ENCODE results near the gene PRKN. TPM values are rescaled to one million over a fixed set of nuclear protein-coding genes. Genes with fewer than 3 reads are reported as not detected.

PRKN gene
- total RNA-seq, 1 experiment from 2014 or later: 2.0 TPM

DNA sequence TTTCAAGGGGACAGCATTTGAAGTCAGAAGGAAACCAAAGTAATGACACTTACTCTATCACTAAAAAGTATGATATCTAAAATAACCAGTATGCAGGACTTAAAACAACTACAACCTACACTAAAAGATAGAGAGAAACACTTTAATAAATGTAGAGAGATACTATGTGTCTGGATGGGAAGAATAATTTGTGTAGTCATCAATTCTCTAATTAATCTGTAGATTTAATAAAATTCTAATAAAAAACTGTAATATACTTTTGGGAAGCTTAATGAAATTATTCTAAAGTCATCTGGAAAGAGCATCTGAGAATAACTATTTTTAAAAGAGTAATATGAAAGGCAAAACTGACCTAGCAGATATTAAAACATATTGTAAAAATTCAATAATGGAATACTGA is 52.1 kb downstream of the PRKN start:
- Histone ChIP-seq H2BK20ac (ENCODE audit: low read depth, low read length, poor library complexity, severe bottlenecking) (no peak overlapping the region), H4K8ac (replicated peaks; ENCODE audit: insufficient read length, low read depth, low read length) (no peak overlapping the region), H4K20me1 (ENCODE audit: control insufficient read depth, insufficient read depth, insufficient read length) (no peaks in the 10 kb centered on the region), H3K27ac (ENCODE audit: insufficient read length, low read depth, low read length) (no peak overlapping the region), H3K56ac (ENCODE audit: insufficient read length, low read depth, low read length) (no peak overlapping the region), H3K9me3 (ENCODE audit: control insufficient read depth, low read depth, low read length) (no peaks in the 10 kb centered on the region), H2AFZ (ENCODE audit: low read length) (no peak overlapping the region), H2AK5ac (ENCODE audit: insufficient read length, low read length) (no peak overlapping the region), H2BK12ac (ENCODE audit: insufficient read length, low read depth, low read length) (no peak overlapping the region), H4K5ac (ENCODE audit: insufficient read length, low read depth, low read length) (no peak overlapping the region), H4K91ac (ENCODE audit: insufficient read length, low read depth, low read length) (no peak overlapping the region), H3K9ac (ENCODE audit: extremely low read depth, insufficient read length, low read length) (no peak overlapping the region), H3K4me2 (ENCODE audit: insufficient read depth, insufficient read length, low read length) (no peak overlapping the region), H2BK120ac (ENCODE audit: low read depth, low read length, poor library complexity, severe bottlenecking) (no peak overlapping the region), H3T11ph (ENCODE audit: low read length) (no peak overlapping the region), H3K4me1 (ENCODE audit: insufficient read depth, low read length) (no peaks in the 10 kb centered on the region), H3K27me3 (ENCODE audit: insufficient read depth, low read length) (no peaks in the 10 kb centered on the region), H2BK15ac (ENCODE audit: low read depth, low read length) (no peak overlapping the region), H3K14ac (ENCODE audit: insufficient read depth, low read length) (no peak overlapping the region), H3K4ac (ENCODE audit: low read depth, low read length) (no peak overlapping the region), H3K18ac (ENCODE audit: insufficient read length, low read depth, low read length) (no peak overlapping the region), H2BK5ac (ENCODE audit: insufficient read length, low read length) (no peak overlapping the region), H3K23ac (ENCODE audit: insufficient read length, low read depth, low read length) (no peak overlapping the region), H3K79me2 (ENCODE audit: insufficient read depth, low read length) (no peaks in the 10 kb centered on the region), H3K79me1 (ENCODE audit: insufficient read depth, low read depth, low read length, poor library complexity, severe bottlenecking) (no peaks in the 10 kb centered on the region), H3K23me2 (ENCODE audit: insufficient read length, low read depth, low read length, poor library complexity, severe bottlenecking) (no peaks in the 10 kb centered on the region)
- Mint-ChIP-seq H3K9me3 (no peaks in the 10 kb centered on the region; a peak in 1 of 5 replicates), H3K4me1 (peaks cover 0 to 4% of the 10 kb centered on the region in 2 experiments; a peak in 1 of 4 replicates), H3K4me3 (no peak overlapping the region), H3K36me3 (ENCODE audit: insufficient read depth in 1 of 3, low read depth in 3 of 3) (no peaks in the 10 kb centered on the region), H3K27ac (no peak overlapping the region), H3K27me3 (ENCODE audit: low read depth) (no peaks in the 10 kb centered on the region)
- TF ChIP-seq, protein P1, sequence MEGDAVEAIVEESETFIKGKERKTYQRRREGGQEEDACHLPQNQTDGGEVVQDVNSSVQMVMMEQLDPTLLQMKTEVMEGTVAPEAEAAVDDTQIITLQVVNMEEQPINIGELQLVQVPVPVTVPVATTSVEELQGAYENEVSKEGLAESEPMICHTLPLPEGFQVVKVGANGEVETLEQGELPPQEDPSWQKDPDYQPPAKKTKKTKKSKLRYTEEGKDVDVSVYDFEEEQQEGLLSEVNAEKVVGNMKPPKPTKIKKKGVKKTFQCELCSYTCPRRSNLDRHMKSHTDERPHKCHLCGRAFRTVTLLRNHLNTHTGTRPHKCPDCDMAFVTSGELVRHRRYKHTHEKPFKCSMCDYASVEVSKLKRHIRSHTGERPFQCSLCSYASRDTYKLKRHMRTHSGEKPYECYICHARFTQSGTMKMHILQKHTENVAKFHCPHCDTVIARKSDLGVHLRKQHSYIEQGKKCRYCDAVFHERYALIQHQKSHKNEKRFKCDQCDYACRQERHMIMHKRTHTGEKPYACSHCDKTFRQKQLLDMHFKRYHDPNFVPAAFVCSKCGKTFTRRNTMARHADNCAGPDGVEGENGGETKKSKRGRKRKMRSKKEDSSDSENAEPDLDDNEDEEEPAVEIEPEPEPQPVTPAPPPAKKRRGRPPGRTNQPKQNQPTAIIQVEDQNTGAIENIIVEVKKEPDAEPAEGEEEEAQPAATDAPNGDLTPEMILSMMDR (conservative IDR thresholded peaks at IDR 0.05): no peak
- no peak for DNase-seq
